ENCODE results near the gene ARCN1.

ARCN1 gene

DNA sequence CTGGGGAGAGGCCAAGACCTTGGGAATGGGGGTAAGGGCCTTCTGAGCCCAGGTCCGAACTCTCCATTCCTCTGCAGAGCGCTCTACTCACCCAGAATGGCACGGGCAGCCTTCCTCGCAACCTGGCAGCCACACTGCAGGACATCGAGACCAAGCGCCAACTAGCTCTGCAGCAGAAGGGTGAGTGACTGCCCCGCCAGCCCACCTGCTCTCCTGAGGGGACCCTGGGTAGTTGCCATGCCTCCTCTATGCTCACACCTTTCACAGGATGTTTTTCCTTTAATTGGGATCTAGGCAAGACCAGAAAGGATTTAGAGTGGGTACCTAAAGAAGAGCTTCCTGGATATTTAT is 71.8 kb downstream of the ARCN1 start:
- no peak overlapping the region for H3K4me3 ChIP-seq (replicated peaks; ENCODE audit: low read depth, low read length)
- TF ChIP-seq CTCF (IDR thresholded peaks at IDR 0.05; ENCODE audit: insufficient read depth, low read length, poor library complexity, severe bottlenecking): no peak
- DNase-seq (ENCODE audit: extremely low read depth, insufficient read length): no peak
- H3K36me3 ChIP-seq (ENCODE audit: control insufficient read depth, insufficient read depth, low read length): no peaks in the 10 kb centered on the region
- no peaks in the 10 kb centered on the region; the same call in 1 of the 2 replicates for H3K27me3 ChIP-seq (replicated peaks; ENCODE audit: control insufficient read depth, insufficient read depth, low read length)

GRCh38 chr11:118644496-118644895 is 72.3 kb downstream of the ARCN1 start:
- Histone ChIP-seq H3K36me3 (ENCODE audit: control insufficient read depth, insufficient read depth, low read length) (no peaks in the 10 kb centered on the region), H3K27me3 (replicated peaks; ENCODE audit: control insufficient read depth, insufficient read depth, low read length) (no peaks in the 10 kb centered on the region; the same call in 1 of the 2 replicates), H3K4me3 (replicated peaks; ENCODE audit: low read depth, low read length) (no peak overlapping the region)
- no peak for TF ChIP-seq CTCF (IDR thresholded peaks at IDR 0.05; ENCODE audit: insufficient read depth, low read length, poor library complexity, severe bottlenecking)
- DNase-seq (ENCODE audit: extremely low read depth, insufficient read length): no peak

- no peaks in the 10 kb centered on the region; the same call in 1 of the 2 replicates for H3K27me3 ChIP-seq (replicated peaks; ENCODE audit: control insufficient read depth, insufficient read depth, low read length)
- H3K36me3 ChIP-seq (ENCODE audit: control insufficient read depth, insufficient read depth, low read length): no peaks in the 10 kb centered on the region
- DNase-seq (ENCODE audit: extremely low read depth, insufficient read length): no peak
- no peak for TF ChIP-seq CTCF (IDR thresholded peaks at IDR 0.05; ENCODE audit: insufficient read depth, low read length, poor library complexity, severe bottlenecking)
- no peak overlapping the region for H3K4me3 ChIP-seq (replicated peaks; ENCODE audit: low read depth, low read length)
Observed at GRCh38 chr11:118645066-118645715, 73.0 kb downstream of the ARCN1 start.

DNA sequence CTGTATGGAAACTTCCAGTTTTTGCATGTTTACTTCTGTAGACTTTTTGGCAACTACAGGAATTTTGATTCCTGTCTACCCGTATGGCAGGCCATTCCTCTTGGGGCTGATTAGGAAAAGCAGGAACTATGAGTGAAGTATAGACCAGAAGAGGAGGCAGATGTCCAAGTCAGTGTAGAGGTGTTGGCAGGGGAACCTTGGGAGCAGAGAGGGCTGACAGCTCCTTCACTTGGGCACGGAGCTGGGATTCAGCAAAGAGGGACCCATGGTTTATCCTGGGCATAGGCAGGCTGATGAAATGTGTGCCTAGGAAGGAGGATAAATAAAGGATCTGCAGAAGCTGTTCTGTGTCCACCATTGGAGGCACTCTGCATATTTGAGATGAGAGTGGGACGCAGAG is 74.2 kb downstream of the ARCN1 start:
- Histone ChIP-seq H3K36me3 (ENCODE audit: control insufficient read depth, insufficient read depth, low read length) (no peaks in the 10 kb centered on the region), H3K4me3 (replicated peaks; ENCODE audit: low read depth, low read length) (no peak overlapping the region), H3K27me3 (replicated peaks; ENCODE audit: control insufficient read depth, insufficient read depth, low read length) (no peaks in the 10 kb centered on the region; the same call in 1 of the 2 replicates)
- no peak for DNase-seq (ENCODE audit: extremely low read depth, insufficient read length)
- TF ChIP-seq CTCF (IDR thresholded peaks at IDR 0.05; ENCODE audit: insufficient read depth, low read length, poor library complexity, severe bottlenecking): no peak

GRCh38 chr11:118648291-118648690 is 76.1 kb downstream of the ARCN1 start:
- Histone ChIP-seq H3K4me3 (replicated peaks; ENCODE audit: low read depth, low read length) (no peak overlapping the region), H3K27me3 (replicated peaks; ENCODE audit: control insufficient read depth, insufficient read depth, low read length) (no peaks in the 10 kb centered on the region; the same call in 1 of the 2 replicates), H3K36me3 (ENCODE audit: control insufficient read depth, insufficient read depth, low read length) (no peaks in the 10 kb centered on the region)
- DNase-seq (ENCODE audit: extremely low read depth, insufficient read length): no peak
- no peak for TF ChIP-seq CTCF (IDR thresholded peaks at IDR 0.05; ENCODE audit: insufficient read depth, low read length, poor library complexity, severe bottlenecking)

GRCh38 chr11:118649941-118650340 is 77.7 kb downstream of the ARCN1 start:
- Histone ChIP-seq H3K36me3 (ENCODE audit: control insufficient read depth, insufficient read depth, low read length) (no peaks in the 10 kb centered on the region), H3K4me3 (replicated peaks; ENCODE audit: low read depth, low read length) (no peak overlapping the region), H3K27me3 (replicated peaks; ENCODE audit: control insufficient read depth, insufficient read depth, low read length) (no peaks in the 10 kb centered on the region; the same call in 1 of the 2 replicates)
- no peak for TF ChIP-seq CTCF (IDR thresholded peaks at IDR 0.05; ENCODE audit: insufficient read depth, low read length, poor library complexity, severe bottlenecking)
- DNase-seq (ENCODE audit: extremely low read depth, insufficient read length): no peak

All from GM06990 (cell line).